Ishikawa (cell line): ENCODE measurements around the gene GPX4.

Experiments used
- CEBPB ChIP-seq: IDR thresholded peaks from 2 replicates; pipeline ENCODE4 v1.6.1; 2012
- CREB1 ChIP-seq: IDR thresholded peaks from 2 replicates; pipeline ENCODE4 v1.6.1; 2012; ENCODE audit warnings: low read depth
- EGR1 ChIP-seq: IDR thresholded peaks from 2 replicates; pipeline ENCODE4 v1.6.1; 2012
- EP300 ChIP-seq: IDR thresholded peaks from 2 replicates; pipeline ENCODE4 v1.6.1; 2012; ENCODE audit warnings: borderline replicate concordance
- FOXM1 ChIP-seq: IDR thresholded peaks from 2 replicates; pipeline ENCODE4 v1.6.1; 2012; ENCODE audit warnings: low read depth, borderline replicate concordance
- MAX ChIP-seq: IDR thresholded peaks from 2 replicates; pipeline ENCODE4 v1.6.1; 2012
- NFIC ChIP-seq: IDR thresholded peaks from 2 replicates; pipeline ENCODE4 v1.6.1; 2012
- RAD21 ChIP-seq: IDR thresholded peaks from 2 replicates; pipeline ENCODE4 v1.6.1; 2012; ENCODE audit warnings: low read depth
- REST ChIP-seq: IDR thresholded peaks from 2 replicates; pipeline ENCODE4 v1.6.1; 2012; ENCODE audit warnings: low read depth, mild to moderate bottlenecking
- TAF1 ChIP-seq: IDR thresholded peaks from 2 replicates; pipeline ENCODE4 v1.6.1; 2012; ENCODE audit warnings: low read depth, mild to moderate bottlenecking
- TCF12 ChIP-seq: IDR thresholded peaks from 2 replicates; pipeline ENCODE4 v1.6.1; 2012; ENCODE audit warnings: low read depth
- TEAD4 ChIP-seq: IDR thresholded peaks from 2 replicates; pipeline ENCODE4 v1.6.1; 2012
- YY1 ChIP-seq: IDR thresholded peaks from 2 replicates; pipeline ENCODE4 v1.6.1; 2012; ENCODE audit warnings: low read depth
- ZBTB7A ChIP-seq: IDR thresholded peaks from 2 replicates; pipeline ENCODE4 v1.6.1; 2012; ENCODE audit warnings: low read depth
- TF ChIP-seq, protein P1 (sequence below): IDR thresholded peaks from 2 replicates; pipeline ENCODE4 v1.6.1; 2012

GPX4 gene

GRCh38 chr19:1081301-1082164 is 22.3 kb upstream of the GPX4 start:
- TF ChIP-seq TAF1: no peak

- TF ChIP-seq TEAD4 (no peak), EGR1 (no peak), MAX (peak; percentile 84), REST (no peak), TCF12 (no peak), ZBTB7A (no peak), CREB1 (no peak; the same call in 1 of the 2 replicates), CEBPB (no peak)
- TF ChIP-seq, protein P1, sequence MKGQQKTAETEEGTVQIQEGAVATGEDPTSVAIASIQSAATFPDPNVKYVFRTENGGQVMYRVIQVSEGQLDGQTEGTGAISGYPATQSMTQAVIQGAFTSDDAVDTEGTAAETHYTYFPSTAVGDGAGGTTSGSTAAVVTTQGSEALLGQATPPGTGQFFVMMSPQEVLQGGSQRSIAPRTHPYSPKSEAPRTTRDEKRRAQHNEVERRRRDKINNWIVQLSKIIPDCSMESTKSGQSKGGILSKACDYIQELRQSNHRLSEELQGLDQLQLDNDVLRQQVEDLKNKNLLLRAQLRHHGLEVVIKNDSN: peak; percentile 81
These were observed 21.4 kb upstream of the GPX4 start for GRCh38 chr19:1082165-1082927.

DNA sequence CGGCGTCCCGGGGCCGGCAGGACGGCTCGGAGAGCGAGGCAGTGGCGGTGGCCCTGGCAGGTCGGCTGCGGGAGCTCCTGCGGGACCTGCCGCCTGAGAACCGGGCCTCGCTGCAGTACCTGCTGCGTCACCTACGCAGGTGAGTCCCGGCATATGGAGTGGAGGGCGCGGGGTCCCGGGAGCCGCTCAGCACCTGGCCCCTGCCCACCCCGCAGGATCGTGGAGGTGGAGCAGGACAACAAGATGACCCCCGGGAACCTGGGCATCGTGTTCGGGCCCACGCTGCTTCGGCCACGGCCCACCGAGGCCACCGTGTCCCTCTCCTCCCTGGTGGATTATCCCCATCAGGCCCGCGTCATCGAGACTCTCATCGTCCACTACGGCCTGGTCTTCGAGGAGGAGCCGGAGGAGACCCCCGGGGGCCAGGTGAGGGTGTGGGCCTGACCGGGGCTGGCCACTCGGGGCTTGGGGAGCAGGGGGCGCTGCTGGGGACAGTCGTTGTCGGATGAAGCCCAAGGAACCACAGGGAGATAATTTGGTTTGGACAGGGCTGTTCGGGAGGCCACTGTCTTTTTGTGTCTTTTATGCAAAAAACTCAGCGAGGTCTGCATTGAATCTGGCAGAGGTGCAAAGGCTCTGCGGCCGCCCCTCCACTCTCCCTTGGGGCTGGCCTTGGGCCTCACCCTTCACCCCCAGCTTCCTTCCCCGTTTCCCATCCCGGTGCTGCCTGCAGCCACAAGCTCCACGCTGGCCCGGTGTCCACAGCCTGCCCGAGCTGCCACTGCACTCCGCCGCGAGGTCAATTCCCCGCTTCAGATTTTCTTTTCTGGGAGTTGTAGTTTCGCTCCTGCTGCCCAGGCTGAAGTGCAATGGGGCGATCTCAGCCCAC is 20.6 kb upstream of the GPX4 start:
- TF ChIP-seq CEBPB (no peak), TEAD4 (no peak), YY1 (no peak), EGR1 (no peak), CREB1 (no peak), EP300 (no peak), RAD21 (no peak)

DNA sequence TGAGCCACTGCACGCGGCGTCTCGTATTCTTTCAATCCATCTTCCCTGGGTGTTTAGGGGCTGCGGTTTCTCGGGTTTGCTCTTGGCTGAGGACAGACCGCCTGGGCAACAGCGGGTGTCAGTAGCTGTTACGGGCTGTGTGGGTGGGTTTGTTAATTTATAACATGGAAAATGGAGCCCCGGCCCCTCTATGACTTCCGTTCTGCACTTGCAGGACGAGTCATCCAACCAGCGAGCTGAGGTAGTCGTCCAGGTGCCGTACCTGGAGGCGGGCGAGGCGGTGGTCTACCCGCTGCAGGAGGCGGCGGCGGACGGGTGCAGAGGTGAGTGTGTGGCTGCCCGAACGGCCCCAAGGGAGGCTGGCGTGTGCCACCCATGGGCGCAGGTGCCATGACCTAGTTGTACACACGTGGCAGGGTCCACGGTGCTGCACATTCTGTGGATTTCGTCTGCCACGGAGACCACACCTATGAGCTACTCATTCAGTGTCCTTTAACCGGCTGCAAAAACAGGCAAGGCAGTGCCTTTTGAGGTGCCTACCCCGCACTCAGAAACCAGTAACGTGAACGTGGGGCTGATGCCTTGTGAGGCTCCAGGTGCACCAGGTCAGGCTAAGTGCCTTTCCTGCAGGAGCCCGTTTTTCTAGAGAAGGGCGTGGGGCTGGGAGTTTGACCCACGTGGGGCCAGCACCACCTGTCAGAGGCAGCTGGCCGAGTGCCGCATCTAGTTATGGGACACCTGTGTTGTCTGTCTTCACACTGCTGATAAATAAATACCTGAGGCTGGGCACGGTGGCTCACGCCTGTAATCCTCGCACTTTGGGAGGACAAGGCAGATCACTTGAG is 19.5 kb upstream of the GPX4 start:
- TF ChIP-seq ZBTB7A: no peak
- TF ChIP-seq, protein P1: no peak
- no peak for TF ChIP-seq TEAD4
- TF ChIP-seq YY1: no peak
- no peak for TF ChIP-seq TCF12
- no peak for TF ChIP-seq RAD21
- TF ChIP-seq REST: no peak
- no peak for TF ChIP-seq MAX
- TF ChIP-seq FOXM1: no peak
- no peak for TF ChIP-seq CEBPB
- TF ChIP-seq CREB1: no peak
- TF ChIP-seq NFIC: no peak
